Measurements from ENCODE around the gene MYMX. TPM values are rescaled to one million over a fixed set of nuclear protein-coding genes. Genes with fewer than 3 reads are reported as not detected.
A peak's percentile ranks its signal among the peaks of the same experiment; 100 is the strongest.

MYMX gene
- total RNA-seq, 2 donors from 2014 or later: not detected

DNA sequence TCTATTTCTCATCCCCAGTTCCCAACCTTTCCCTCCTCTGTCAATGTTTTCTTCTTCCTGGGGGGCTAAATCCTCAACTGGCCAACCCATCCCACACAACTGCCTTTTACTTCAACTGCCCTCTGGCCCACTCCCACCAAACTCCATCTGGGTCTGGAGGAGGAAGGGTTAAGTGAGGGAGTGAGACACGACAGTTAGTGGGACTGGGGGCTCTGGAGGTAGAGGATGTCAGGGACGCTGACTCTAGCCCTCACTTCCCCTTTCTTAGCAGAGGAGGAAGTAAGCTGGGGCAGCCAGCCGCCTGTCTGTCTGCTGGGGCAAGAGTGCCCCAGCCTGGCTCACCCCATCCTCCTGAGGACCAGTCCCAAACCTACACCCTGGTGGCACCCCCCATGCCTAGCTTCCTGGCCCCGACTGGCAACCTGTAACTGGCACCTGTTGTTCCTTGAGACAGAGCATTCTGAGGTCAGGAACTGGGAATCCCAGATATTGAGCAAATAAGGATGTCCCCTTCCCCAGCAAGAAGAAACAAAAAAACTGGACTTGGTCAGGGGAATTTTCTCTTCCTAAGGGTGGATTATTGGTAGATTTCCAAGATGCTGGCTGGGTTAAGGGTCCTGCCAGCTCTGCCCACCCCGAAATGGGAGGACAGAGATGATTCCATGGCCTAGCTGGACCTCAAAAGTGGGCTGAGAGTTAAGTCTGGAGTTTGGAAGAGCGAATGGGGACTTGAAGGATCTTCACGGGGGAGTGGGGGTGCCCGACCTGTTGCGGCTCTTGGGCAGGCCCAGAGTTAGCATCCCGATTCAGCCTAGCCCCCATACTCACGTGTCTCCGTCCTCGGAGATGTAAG lies 47.7 kb downstream of the MYMX start:
- peak; percentile 60 for DNase-seq
- Histone ChIP-seq H3K9me3 (no peaks in the 10 kb centered on the region), H3K36me3 (peaks cover 8% of the 10 kb centered on the region), H3K4me3 (peak overlapping the region; percentile 92), H3K27me3 (peaks cover 7% of the 10 kb centered on the region), H3K9ac (ENCODE audit: low read depth in 2 of 2, low read length in 2 of 2) (peak overlapping the region; percentile 89 to 95), H3K4me1 (peaks cover 10% of the 10 kb centered on the region), H3K27ac (peak overlapping the region; percentile 85)
- TF ChIP-seq, protein P1, sequence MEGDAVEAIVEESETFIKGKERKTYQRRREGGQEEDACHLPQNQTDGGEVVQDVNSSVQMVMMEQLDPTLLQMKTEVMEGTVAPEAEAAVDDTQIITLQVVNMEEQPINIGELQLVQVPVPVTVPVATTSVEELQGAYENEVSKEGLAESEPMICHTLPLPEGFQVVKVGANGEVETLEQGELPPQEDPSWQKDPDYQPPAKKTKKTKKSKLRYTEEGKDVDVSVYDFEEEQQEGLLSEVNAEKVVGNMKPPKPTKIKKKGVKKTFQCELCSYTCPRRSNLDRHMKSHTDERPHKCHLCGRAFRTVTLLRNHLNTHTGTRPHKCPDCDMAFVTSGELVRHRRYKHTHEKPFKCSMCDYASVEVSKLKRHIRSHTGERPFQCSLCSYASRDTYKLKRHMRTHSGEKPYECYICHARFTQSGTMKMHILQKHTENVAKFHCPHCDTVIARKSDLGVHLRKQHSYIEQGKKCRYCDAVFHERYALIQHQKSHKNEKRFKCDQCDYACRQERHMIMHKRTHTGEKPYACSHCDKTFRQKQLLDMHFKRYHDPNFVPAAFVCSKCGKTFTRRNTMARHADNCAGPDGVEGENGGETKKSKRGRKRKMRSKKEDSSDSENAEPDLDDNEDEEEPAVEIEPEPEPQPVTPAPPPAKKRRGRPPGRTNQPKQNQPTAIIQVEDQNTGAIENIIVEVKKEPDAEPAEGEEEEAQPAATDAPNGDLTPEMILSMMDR (IDR thresholded peaks at IDR 0.05): no peak
- intact Hi-C loops (cut with DNase I): no loop called here

DNA sequence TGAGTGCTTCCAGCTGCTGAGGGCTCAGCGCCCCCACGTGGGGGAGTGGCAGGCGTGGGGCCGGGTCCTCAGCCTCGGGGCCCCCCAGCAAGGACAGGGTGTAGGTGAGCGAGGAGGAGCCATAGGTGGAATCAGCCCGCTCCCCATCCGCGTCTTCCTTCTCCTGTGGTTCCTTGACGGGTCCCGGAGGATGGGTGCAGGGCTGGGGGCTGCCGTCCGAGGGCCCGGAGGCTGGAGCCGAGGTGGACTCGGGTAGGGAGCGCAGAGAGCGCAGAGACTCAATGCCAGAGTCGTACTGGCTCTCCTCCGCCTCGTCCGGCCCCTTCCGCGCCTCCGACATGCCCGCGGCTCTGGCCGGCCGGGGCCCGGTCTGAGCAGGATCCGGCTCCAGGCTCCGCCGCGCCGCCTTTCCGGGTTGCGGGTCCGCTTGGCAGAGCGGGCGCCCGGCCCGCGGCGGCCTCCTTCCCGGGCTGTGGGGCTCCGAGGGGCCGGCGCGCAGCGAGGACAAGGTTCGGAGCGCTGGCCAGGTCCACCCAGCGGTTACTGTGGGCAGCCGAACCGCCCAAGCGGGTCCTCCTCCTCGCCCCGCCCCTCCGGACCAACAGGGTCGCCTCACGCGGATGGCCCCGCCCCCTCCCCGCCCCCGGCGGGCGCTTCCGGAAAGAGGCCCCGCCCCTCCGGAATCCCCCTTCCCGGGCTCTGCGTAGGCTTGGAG lies 48.4 kb downstream of the MYMX start, which contains the start of gene NFKBIE:
TSS of gene NFKBIE (minus strand) at position 545 of the 715 bp plus-strand sequence. CDS start at position 340, 205 bp downstream.
- peak; percentile 98 for DNase-seq
- Histone ChIP-seq H3K9ac (ENCODE audit: low read depth in 2 of 2, low read length in 2 of 2) (peak within 1 kb of the TSS; percentile 89 to 95), H3K9me3 (no peaks in the 10 kb centered on the region), H3K4me3 (peak within 1 kb of the TSS; percentile 92), H3K36me3 (peaks cover under 1% of the 10 kb centered on the region), H3K27me3 (peaks cover 12% of the 10 kb centered on the region), H3K4me1 (peaks cover 10% of the 10 kb centered on the region), H3K27ac (peak within 1 kb of the TSS; percentile 85)
- TF ChIP-seq, protein P1 (IDR thresholded peaks at IDR 0.05): no peak
- intact Hi-C loops (cut with DNase I): no loop called here

DNA sequence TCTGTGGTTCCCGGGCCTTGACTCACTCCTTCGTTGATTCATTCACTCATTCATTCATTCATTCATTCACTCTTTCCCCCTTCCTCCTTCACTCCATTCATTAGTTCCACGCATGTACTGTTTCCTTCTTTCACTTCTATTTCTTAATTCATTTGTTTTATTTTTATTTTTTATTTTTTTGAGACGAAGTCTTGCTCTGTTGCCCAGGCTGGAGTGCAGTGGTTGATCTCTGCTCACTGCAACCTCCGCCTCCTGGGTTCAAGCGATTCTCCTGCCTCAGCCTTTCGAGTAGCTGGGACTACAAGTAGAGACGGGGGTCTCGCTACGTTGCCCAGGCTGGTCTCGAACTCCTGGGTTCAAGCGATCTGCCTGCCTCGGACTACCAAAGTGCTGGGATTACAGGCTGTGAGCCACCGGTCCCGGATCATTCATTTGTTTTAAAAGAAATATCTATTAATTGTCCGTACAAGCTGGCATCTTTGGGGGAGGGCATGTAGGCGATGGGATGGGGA lies 49.1 kb downstream of the MYMX start:
- Histone ChIP-seq H3K27me3 (peaks cover 16% of the 10 kb centered on the region), H3K4me1 (peaks cover 10% of the 10 kb centered on the region), H3K4me3 (peak overlapping the region; percentile 92), H3K9me3 (no peaks in the 10 kb centered on the region), H3K27ac (peak overlapping the region; percentile 85), H3K36me3 (no peaks in the 10 kb centered on the region), H3K9ac (ENCODE audit: low read depth in 2 of 2, low read length in 2 of 2) (no peak overlapping the region)
- no peak for DNase-seq
- TF ChIP-seq, protein P1 (IDR thresholded peaks at IDR 0.05): no peak
- intact Hi-C loops (cut with DNase I): no loop called here

DNA sequence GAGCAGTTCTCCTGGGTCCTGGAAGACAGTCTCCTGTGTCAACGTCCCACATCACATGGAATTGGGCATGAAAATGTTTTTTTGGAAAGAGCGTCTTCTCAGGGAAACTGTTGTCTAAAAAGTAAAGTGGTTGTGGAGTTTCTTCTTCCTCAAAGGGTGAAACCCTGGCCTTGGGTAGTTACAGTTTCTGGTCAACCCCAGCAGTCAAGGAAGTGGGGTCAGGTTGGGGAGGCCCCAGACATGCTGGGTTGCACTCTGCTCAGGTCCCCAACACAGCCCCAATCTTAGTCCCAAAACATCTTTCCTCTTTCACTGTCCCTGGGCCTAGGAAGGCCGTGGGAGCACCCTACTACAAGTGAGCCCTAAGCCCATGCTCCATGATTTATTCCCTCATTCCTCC lies 49.6 kb downstream of the MYMX start:
- Histone ChIP-seq H3K9me3 (no peaks in the 10 kb centered on the region), H3K4me1 (peaks cover 8% of the 10 kb centered on the region), H3K27ac (peak overlapping the region; percentile 85), H3K4me3 (no peak overlapping the region), H3K36me3 (no peaks in the 10 kb centered on the region), H3K27me3 (peaks cover 20% of the 10 kb centered on the region), H3K9ac (ENCODE audit: low read depth in 2 of 2, low read length in 2 of 2) (no peak overlapping the region)
- intact Hi-C loops (cut with DNase I): no loop called here
- TF ChIP-seq, protein P1 (IDR thresholded peaks at IDR 0.05): no peak
- DNase-seq: no peak

DNA sequence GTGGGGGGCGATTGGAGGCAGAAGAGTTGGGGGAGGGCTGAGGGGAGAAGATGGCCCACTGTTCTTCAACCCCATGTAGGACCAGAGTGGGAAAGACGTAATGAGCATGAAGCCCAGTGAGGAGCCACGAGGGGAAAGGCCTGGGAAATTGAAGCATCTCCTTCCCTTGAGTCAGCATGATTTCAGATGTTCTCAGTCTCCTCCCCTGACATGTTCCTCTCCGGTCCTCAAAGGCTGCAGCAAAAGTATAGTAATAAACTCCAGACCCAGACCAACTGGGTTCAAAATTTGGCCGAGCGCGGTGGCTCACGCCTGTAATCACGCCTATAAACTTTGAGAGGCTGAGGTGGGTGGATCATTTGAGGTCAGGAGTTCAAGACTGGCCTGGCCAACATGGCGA lies 50.5 kb downstream of the MYMX start:
- Histone ChIP-seq H3K4me3 (no peak overlapping the region), H3K27me3 (peaks cover 27% of the 10 kb centered on the region), H3K9ac (ENCODE audit: low read depth in 2 of 2, low read length in 2 of 2) (no peak overlapping the region), H3K27ac (no peak overlapping the region), H3K4me1 (peaks cover 6% of the 10 kb centered on the region), H3K9me3 (no peaks in the 10 kb centered on the region), H3K36me3 (no peaks in the 10 kb centered on the region)
- TF ChIP-seq, protein P1 (IDR thresholded peaks at IDR 0.05): no peak
- DNase-seq: no peak
- intact Hi-C loops (cut with DNase I): no loop called here

All from colonic mucosa (tissue), 4 donors.